Stomach (tissue), 4 donors: ENCODE data around the gene ZCWPW2.

Experiments used
- EP300 ChIP-seq: sonication (generic); formaldehyde crosslinking; IDR thresholded peaks from one replicate; pipeline ENCODE4 v1.6.1; 2017; ENCODE audit warnings: antibody characterized with exemption
- POLR2A ChIP-seq, 4 donors: fragments of 450-650 bp; IDR thresholded peaks; one replicate each; pipeline ENCODE4 v1.6.1; 2016; ENCODE audit warnings: antibody characterized with exemption in 4 of 4, control low read depth in 2 of 4, mild to moderate bottlenecking in 1 of 4, moderate library complexity in 1 of 4
- TF ChIP-seq, protein P1 (sequence below), 7 experiments: fragments of 450-650 bp in 4 of 7; fragments of 200-600 bp in 3 of 7; sonication (generic) in 3 of 7; IDR thresholded peaks; one replicate each; pipeline ENCODE4 v1.5.1; 2016 to 2019; ENCODE audit warnings: antibody characterized with exemption in 7 of 7, control low read depth in 2 of 7, mild to moderate bottlenecking in 1 of 7

DNA sequence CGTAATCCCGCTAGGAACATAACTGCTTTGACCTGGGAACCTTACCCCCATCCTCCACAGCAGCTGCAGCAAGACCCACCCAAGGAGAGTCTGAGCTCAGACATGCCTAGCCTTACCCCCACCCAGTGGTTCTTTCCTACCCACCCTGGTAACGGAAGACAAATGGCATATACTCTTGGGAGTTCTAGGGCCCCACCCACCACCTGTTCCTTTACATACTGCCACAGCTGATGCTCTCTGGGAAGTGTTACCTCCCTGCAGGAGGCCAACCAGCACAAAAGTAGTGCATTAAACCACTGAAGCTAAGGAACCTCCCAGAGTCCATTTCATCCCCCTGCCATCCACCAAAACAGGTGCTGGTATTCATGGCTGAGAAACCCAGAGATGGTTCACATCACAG is 50.7 kb downstream of the ZCWPW2 start:
- TF ChIP-seq POLR2A (IDR thresholded peaks at IDR 0.05) (no peak), EP300 (no peak)
- TF ChIP-seq, protein P1, sequence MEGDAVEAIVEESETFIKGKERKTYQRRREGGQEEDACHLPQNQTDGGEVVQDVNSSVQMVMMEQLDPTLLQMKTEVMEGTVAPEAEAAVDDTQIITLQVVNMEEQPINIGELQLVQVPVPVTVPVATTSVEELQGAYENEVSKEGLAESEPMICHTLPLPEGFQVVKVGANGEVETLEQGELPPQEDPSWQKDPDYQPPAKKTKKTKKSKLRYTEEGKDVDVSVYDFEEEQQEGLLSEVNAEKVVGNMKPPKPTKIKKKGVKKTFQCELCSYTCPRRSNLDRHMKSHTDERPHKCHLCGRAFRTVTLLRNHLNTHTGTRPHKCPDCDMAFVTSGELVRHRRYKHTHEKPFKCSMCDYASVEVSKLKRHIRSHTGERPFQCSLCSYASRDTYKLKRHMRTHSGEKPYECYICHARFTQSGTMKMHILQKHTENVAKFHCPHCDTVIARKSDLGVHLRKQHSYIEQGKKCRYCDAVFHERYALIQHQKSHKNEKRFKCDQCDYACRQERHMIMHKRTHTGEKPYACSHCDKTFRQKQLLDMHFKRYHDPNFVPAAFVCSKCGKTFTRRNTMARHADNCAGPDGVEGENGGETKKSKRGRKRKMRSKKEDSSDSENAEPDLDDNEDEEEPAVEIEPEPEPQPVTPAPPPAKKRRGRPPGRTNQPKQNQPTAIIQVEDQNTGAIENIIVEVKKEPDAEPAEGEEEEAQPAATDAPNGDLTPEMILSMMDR (IDR thresholded peaks at IDR 0.05): no peak
